IgD-negative memory B cell (primary cell): Measurements from ENCODE around the gene EMP2. TPM values are rescaled to one million over a fixed set of nuclear protein-coding genes. Genes with fewer than 3 reads are reported as not detected.
"Not testable (repeated sequence)": the region's sequence is repeated elsewhere in the genome, so short reads cannot be mapped to it uniquely, and the experiment has no call there.

Experiments
- H3K27ac Mint-ChIP-seq, 3 donors: one replicate each; pipeline ENCODE4 v1.8.0; 2020 to 2022; ENCODE audit warnings: mild to moderate bottlenecking in 3 of 3, mixed read lengths in 3 of 3, moderate library complexity in 1 of 3
- H3K27me3 Mint-ChIP-seq: one replicate; pipeline ENCODE4 v1.8.0; 2021; ENCODE audit warnings: mixed read lengths
- H3K36me3 Mint-ChIP-seq: one replicate; pipeline ENCODE4 v1.8.0; 2020; ENCODE audit warnings: mild to moderate bottlenecking, mixed read lengths
- H3K4me1 Mint-ChIP-seq, 3 donors: one replicate each; pipeline ENCODE4 v1.8.0; 2020 to 2022; ENCODE audit warnings: mixed read lengths in 3 of 3, mild to moderate bottlenecking in 1 of 3
- H3K4me3 Mint-ChIP-seq, 4 donors: one replicate each; pipeline ENCODE4 v1.8.0; 2020 to 2022; ENCODE audit warnings: mild to moderate bottlenecking in 4 of 4, mixed read lengths in 4 of 4, moderate library complexity in 3 of 4
- H3K9me3 Mint-ChIP-seq, 3 donors: one replicate each; pipeline ENCODE4 v1.8.0; 2020 to 2021; ENCODE audit warnings: mixed read lengths in 3 of 3, mild to moderate bottlenecking in 1 of 3
- polyA plus RNA-seq: library from polyadenylated mRNA; unstranded; fragments of 300-500 nt; fragmentation: Illumina TruSeq; gene quantifications from one replicate; pipeline ENCODE4 v1.2.3, GENCODE V29; 2021

Gene EMP2
- polyA plus RNA-seq, 1 donor from 2014 or later: not detected

- Mint-ChIP-seq H3K4me3 (no peak overlapping the region), H3K4me1 (peaks cover 5 to 10% (median 7%) of the 10 kb centered on the region in 3 donors), H3K27ac (no peak overlapping the region), H3K36me3 (no peaks in the 10 kb centered on the region), H3K27me3 (no peaks in the 10 kb centered on the region), H3K9me3 (no peaks in the 10 kb centered on the region)
Measured at GRCh38 chr16:10519297-10519696, 61.1 kb downstream of the EMP2 start.

- no peak overlapping the region for H3K4me3 Mint-ChIP-seq
- peaks cover 5 to 10% (median 7%) of the 10 kb centered on the region in 3 donors for H3K4me1 Mint-ChIP-seq
- no peak overlapping the region for H3K27ac Mint-ChIP-seq
- H3K27me3 Mint-ChIP-seq: no peaks in the 10 kb centered on the region
- no peaks in the 10 kb centered on the region for H3K9me3 Mint-ChIP-seq
- H3K36me3 Mint-ChIP-seq: no peaks in the 10 kb centered on the region
Measured at GRCh38 chr16:10518479-10519041, 61.8 kb downstream of the EMP2 start.

- Mint-ChIP-seq H3K27ac (no peak overlapping the region), H3K4me3 (no peak overlapping the region), H3K27me3 (no peaks in the 10 kb centered on the region), H3K4me1 (peaks cover 5 to 10% (median 7%) of the 10 kb centered on the region in 3 donors), H3K36me3 (no peaks in the 10 kb centered on the region), H3K9me3 (no peaks in the 10 kb centered on the region)
Measured at GRCh38 chr16:10517868-10518267, 62.5 kb downstream of the EMP2 start.

- no peak overlapping the region for H3K27ac Mint-ChIP-seq
- no peak overlapping the region for H3K4me3 Mint-ChIP-seq
- peaks cover 2% of the 10 kb centered on the region for H3K36me3 Mint-ChIP-seq
- H3K27me3 Mint-ChIP-seq: no peaks in the 10 kb centered on the region
- H3K9me3 Mint-ChIP-seq: no peaks in the 10 kb centered on the region
- H3K4me1 Mint-ChIP-seq: peaks cover 2 to 14% (median 10%) of the 10 kb centered on the region in 3 donors
Measured at GRCh38 chr16:10514369-10515055, 65.9 kb downstream of the EMP2 start.

- Mint-ChIP-seq H3K36me3 (peaks cover 3% of the 10 kb centered on the region), H3K4me1 (peaks cover 4 to 14% (median 12%) of the 10 kb centered on the region in 3 donors), H3K27me3 (no peaks in the 10 kb centered on the region), H3K9me3 (no peaks in the 10 kb centered on the region), H3K4me3 (no peak overlapping the region), H3K27ac (peak overlapping the region in 1 of 3 donors; percentile 71)
Measured at GRCh38 chr16:10511829-10512228, 68.6 kb downstream of the EMP2 start.

GRCh38 chr16:10510279-10510678, 70.1 kb downstream of the EMP2 start:
- Mint-ChIP-seq H3K4me3 (no peak overlapping the region), H3K36me3 (peaks cover 3% of the 10 kb centered on the region), H3K27me3 (no peaks in the 10 kb centered on the region), H3K4me1 (peaks cover 4 to 14% (median 12%) of the 10 kb centered on the region in 3 donors), H3K9me3 (no peaks in the 10 kb centered on the region), H3K27ac (no peak overlapping the region)

GRCh38 chr16:10509534-10510025, 70.8 kb downstream of the EMP2 start:
- Mint-ChIP-seq H3K4me3 (no peak overlapping the region), H3K36me3 (peaks cover 3% of the 10 kb centered on the region), H3K4me1 (peaks cover 7 to 13% (median 9%) of the 10 kb centered on the region in 3 donors), H3K9me3 (no peaks in the 10 kb centered on the region), H3K27ac (peak overlapping the region in 1 of 3 donors; percentile 18), H3K27me3 (no peaks in the 10 kb centered on the region)

GRCh38 chr16:10505286-10505685, 75.1 kb downstream of the EMP2 start:
- not testable (repeated sequence) for H3K36me3 Mint-ChIP-seq, H3K4me3 Mint-ChIP-seq, H3K9me3 Mint-ChIP-seq, H3K27me3 Mint-ChIP-seq
- Mint-ChIP-seq H3K27ac (peak overlapping the region in 1 of 3 donors; percentile 25), H3K4me1 (peaks cover 16 to 23% (median 18%) of the 10 kb centered on the region in 3 donors)

GRCh38 chr16:10504404-10504885, 76.0 kb downstream of the EMP2 start:
- Mint-ChIP-seq H3K27me3 (no peaks in the 10 kb centered on the region), H3K4me1 (peaks cover 12 to 18% (median 15%) of the 10 kb centered on the region in 3 donors), H3K9me3 (no peaks in the 10 kb centered on the region), H3K4me3 (no peak overlapping the region), H3K27ac (peak overlapping the region in 1 of 3 donors; percentile 2), H3K36me3 (peaks cover under 1% of the 10 kb centered on the region)

- H3K36me3 Mint-ChIP-seq: no peaks in the 10 kb centered on the region
- H3K27me3 Mint-ChIP-seq: no peaks in the 10 kb centered on the region
- no peaks in the 10 kb centered on the region for H3K9me3 Mint-ChIP-seq
- no peak overlapping the region for H3K4me3 Mint-ChIP-seq
- no peak overlapping the region for H3K27ac Mint-ChIP-seq
- H3K4me1 Mint-ChIP-seq: peaks cover 11 to 18% (median 14%) of the 10 kb centered on the region in 3 donors
Measured at GRCh38 chr16:10502776-10503175, 77.6 kb downstream of the EMP2 start.

- peak overlapping the region in 1 of 4 donors; percentile 65 for H3K4me3 Mint-ChIP-seq
- peaks cover 0 to 3% (median 3%) of the 10 kb centered on the region in 3 donors for H3K9me3 Mint-ChIP-seq
- H3K36me3 Mint-ChIP-seq: no peaks in the 10 kb centered on the region
- H3K27me3 Mint-ChIP-seq: no peaks in the 10 kb centered on the region
- H3K27ac Mint-ChIP-seq: peak overlapping the region in 1 of 3 donors; percentile 86
- H3K4me1 Mint-ChIP-seq: peaks cover 11 to 18% (median 14%) of the 10 kb centered on the region in 3 donors
Measured at GRCh38 chr16:10501016-10501607, 79.3 kb downstream of the EMP2 start.

GRCh38 chr16:10500582-10500981, 79.8 kb downstream of the EMP2 start:
- no peaks in the 10 kb centered on the region for H3K27me3 Mint-ChIP-seq
- no peak overlapping the region for H3K27ac Mint-ChIP-seq
- no peaks in the 10 kb centered on the region for H3K36me3 Mint-ChIP-seq
- peaks cover 11 to 18% (median 14%) of the 10 kb centered on the region in 3 donors for H3K4me1 Mint-ChIP-seq
- H3K9me3 Mint-ChIP-seq: peaks cover under 1 to 6% (median 5%) of the 10 kb centered on the region in 3 donors
- H3K4me3 Mint-ChIP-seq: no peak overlapping the region

GRCh38 chr16:10497132-10498101, 83.0 kb downstream of the EMP2 start:
- Mint-ChIP-seq H3K4me3 (no peak overlapping the region), H3K36me3 (no peaks in the 10 kb centered on the region), H3K9me3 (peaks cover 5 to 20% (median 20%) of the 10 kb centered on the region in 3 donors), H3K4me1 (peaks cover 6 to 12% (median 10%) of the 10 kb centered on the region in 3 donors), H3K27me3 (no peaks in the 10 kb centered on the region), H3K27ac (no peak overlapping the region)

- Mint-ChIP-seq H3K36me3 (no peaks in the 10 kb centered on the region), H3K4me3 (no peak overlapping the region), H3K27me3 (no peaks in the 10 kb centered on the region), H3K4me1 (peaks cover 0 to 4% (median 3%) of the 10 kb centered on the region in 3 donors), H3K9me3 (peaks cover 5 to 22% (median 20%) of the 10 kb centered on the region in 3 donors), H3K27ac (no peak overlapping the region)
Measured at GRCh38 chr16:10495031-10495345, 85.4 kb downstream of the EMP2 start.
